IPS-NIHi7 (cell line): ENCODE measurements around the gene HSD17B12.

Source experiments
- DNase-seq: peaks from one replicate; pipeline ENCODE4 v3.0.0; 2012; ENCODE audit warnings: mixed read lengths; ENCODE audit errors: extremely low spot score

The HSD17B12 gene

DNA sequence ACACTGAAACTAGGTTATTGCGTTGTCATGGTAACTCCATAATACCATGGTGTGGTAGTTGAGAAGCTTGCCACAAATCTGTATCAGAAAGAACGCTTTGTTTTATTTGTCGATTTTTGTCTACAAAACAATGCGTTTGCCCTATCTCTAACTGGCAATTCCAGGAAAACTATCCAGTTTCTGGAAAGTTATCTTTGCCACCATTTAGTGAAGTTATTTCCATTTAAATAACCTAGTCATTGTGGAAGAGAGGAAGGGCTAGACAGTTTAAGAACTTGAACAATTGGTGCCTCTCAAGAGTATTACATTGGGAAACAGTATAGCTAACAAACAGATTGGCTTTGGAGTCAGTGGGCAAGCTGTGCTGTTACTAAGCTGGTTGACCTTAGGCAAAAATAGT is 7.9 kb downstream of the HSD17B12 start:
- DNase-seq: no peak

- DNase-seq: no peak
These were observed 8.6 kb downstream of the HSD17B12 start for GRCh38 chr11:43689167-43689566.

- DNase-seq: no peak
These were observed 10.6 kb downstream of the HSD17B12 start for GRCh38 chr11:43690929-43691725.

DNA sequence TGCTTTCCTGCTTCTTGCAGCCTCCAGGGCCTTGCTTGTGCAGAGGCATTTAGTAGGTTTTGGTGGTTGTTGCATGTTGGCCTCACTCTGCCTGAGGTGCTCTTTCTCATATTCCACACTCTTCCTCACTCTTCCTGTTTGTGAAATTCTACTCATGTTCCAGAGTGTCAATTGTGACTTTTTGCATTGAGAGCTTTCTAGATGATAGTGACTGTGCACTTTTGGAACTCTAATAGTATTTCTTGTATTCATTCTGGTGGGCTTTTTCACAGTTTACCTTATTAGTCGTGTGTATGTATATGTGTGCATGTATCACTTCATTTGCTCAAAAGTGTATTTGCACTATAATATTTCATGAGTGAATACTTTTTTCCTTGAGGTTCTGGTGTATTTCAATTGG is 11.3 kb downstream of the HSD17B12 start:
- DNase-seq: no peak

DNA sequence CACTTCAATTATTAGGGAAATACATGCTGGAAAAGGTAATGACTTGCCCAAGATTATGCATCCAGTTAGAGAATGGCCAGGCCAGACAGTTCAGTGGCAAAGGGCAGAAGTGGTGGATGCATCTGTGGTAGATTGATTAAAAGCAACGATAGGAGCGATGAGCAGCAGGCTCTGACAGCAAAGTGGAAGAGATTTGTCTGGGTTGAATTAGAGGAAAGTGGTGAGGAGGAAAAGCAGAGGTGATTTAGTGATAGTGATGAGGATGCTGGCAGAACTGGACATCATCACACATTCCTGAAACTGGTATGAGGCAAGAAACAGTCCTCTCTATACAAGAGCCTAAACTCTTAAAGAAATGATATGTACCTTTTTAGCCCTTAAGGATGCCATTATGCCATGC is 12.5 kb downstream of the HSD17B12 start:
- no peak for DNase-seq

GRCh38 chr11:43693731-43694130 is 13.2 kb downstream of the HSD17B12 start:
- DNase-seq: no peak

GRCh38 chr11:43694477-43694876 is 13.9 kb downstream of the HSD17B12 start:
- no peak for DNase-seq

DNA sequence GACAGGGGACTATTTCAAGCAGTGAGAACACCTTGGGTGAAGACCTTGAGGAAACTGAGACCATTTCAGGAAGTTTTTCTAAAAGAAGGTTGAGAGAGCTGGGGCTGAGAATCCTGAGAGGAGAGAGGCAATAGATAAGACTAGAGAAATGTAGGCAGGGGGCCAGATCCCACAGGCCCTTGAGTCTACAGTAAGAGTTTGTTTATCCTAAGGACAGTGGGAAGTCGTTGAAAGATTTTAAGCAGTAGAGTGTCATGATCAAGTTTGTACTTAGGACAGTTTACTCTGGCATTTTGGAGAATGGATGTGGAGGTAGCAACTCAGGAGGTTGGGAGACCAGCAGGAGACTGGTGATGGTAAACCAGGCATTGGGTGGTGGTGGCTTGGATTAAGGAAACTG is 17.1 kb downstream of the HSD17B12 start:
- DNase-seq: no peak

DNA sequence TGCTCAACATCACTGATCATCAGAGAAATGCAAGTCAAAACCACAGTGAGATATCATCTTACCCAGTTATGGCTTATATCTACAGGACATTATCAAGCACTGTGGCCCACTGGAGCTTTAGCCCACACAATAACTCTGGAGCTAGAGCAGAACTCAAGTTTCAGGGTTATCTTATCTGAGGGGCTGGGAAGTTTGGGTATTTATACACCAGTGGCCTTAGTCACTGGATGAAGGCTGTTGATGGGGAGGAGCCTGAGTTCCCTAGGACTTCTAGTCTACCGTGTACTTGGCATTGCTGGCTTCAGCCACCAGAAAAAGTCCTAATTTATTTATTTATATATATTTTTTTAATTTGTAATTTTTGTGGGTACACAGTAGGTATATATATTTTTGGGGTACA is 19.3 kb downstream of the HSD17B12 start:
- DNase-seq: no peak

GRCh38 chr11:43706631-43707030 is 26.1 kb downstream of the HSD17B12 start:
- DNase-seq: no peak

- DNase-seq: no peak
These were observed 28.2 kb downstream of the HSD17B12 start for GRCh38 chr11:43708776-43709175.

GRCh38 chr11:43709689-43710088 is 29.2 kb downstream of the HSD17B12 start:
- no peak for DNase-seq

GRCh38 chr11:43712676-43713075 is 32.1 kb downstream of the HSD17B12 start:
- no peak for DNase-seq

GRCh38 chr11:43718373-43718772 is 37.8 kb downstream of the HSD17B12 start:
- no peak for DNase-seq

- DNase-seq: no peak
These were observed 43.1 kb downstream of the HSD17B12 start for GRCh38 chr11:43723617-43724016.

DNA sequence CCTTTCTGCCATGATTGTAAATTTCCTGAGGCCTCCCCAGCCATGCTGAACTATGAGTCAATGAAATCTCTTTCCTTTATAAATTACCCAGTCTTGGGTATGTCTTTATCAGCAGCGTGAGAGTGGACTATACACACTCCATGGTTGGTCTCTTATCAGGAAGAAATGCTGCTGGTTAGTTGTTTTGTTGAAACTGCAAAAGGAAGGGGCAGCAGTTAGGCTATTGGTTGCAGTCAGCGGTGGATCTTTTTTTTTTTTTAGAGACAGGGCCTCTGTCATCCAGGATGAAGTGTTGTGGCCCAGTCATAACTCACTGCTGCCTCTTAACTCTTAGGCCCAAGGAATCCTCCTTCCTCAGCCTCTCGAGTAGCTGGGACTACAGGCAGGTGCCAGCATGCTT is 51.7 kb downstream of the HSD17B12 start:
- no peak for DNase-seq

GRCh38 chr11:43734256-43734655 is 53.7 kb downstream of the HSD17B12 start:
- DNase-seq: no peak

DNA sequence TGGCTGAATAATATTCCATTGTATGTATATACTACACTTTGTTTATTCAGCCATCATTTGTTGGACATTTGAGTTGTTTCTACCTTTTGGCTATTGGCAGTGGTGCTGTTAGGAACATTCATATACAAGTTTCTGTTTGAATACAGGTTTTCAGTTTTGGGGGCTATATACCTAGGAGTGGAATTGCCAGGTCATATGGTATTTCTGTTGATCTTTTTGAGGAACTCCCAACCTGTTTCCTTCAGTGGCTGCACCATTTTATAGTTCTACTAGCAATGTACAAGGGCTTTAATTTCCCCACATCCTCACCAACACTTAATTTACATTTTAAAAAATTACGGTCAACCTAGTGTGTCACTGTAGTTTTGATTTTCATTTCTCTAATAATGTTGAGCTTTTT is 54.6 kb downstream of the HSD17B12 start:
- no peak for DNase-seq

- DNase-seq: peak; percentile 16
These were observed 55.4 kb downstream of the HSD17B12 start for GRCh38 chr11:43735961-43736360.

- no peak for DNase-seq
These were observed 56.1 kb downstream of the HSD17B12 start for GRCh38 chr11:43736502-43737200.

DNA sequence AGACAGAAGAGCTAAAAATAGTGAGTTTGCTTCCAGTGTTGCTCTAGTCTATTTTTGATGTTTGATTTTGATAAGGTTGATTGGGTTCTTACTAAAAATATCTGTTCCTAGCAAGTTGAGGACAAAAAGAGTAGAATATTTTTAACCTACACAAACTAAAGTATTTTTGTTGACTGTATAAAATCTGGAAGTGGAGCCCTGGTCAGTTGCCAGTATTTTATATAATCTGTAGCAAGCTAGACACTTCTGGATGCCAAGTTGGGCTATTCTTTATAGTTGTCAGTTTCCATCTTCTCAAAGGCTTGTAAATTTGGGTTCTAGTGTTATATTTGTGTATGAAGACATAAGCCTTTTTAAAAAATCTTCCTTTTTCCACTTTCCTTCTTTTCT is 56.7 kb downstream of the HSD17B12 start:
- DNase-seq: no peak

DNA sequence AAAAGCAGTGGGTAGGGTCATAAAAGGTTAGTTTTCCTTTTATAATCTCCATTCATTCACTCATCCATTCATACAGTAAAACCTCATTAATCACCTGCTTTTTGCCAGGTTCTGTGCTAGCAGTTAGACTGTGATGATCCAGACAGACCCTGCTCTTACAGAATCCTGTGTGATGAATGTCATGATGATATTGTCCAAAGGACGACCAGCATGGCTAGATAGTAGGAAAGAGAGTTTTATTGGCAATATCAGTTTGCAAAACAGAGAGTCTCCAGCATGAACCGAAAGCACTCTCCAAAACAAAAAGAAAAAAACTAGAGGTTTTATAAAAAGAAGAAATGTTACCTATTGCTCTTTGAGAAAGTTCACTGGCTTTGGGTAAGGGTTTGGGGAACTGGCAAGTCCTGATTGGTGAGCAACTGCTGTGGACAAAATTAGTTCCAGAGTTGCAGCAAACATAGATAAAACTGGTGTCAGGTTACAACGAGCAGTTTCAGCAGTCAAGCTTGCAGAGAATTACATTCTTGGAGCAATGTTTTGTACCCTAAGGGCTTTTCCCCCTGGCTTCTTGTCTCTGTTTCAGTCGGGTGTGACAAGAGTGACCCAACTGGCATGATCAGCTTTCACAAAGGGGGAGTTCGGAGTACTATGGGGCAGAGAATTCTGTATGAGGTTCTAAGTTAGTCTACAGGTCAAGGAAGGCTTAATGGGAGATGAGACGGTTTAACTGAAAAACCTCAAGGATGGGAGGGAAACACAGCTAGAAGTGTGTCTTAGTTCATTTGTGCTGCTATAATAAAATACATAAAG is 58.3 kb downstream of the HSD17B12 start:
- DNase-seq: peak; percentile 18

GRCh38 chr11:43746670-43747069 is 66.1 kb downstream of the HSD17B12 start:
- no peak for DNase-seq
